Measurements from ENCODE around the gene TNNI3K.

DNA sequence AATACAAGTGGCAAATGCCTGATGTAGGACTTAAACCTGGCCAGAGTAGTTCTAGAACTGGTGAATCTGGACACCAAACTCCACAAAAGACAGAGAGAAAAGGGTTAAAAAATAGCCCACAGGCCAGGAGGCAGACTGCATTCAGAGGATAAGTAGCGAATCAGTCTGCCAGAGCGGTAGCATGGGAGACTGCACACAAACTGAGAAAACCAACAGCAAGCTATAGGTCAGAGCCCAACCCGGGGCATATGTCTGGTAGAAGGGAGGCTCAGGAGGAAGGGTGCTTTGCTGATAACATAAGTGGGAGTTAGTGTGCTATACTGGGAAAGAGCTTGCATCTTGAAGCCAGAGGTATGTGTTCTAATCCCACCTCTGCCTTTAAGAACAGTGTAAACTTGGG is 273.3 kb downstream of the TNNI3K start:
- TF ChIP-seq, protein P1, sequence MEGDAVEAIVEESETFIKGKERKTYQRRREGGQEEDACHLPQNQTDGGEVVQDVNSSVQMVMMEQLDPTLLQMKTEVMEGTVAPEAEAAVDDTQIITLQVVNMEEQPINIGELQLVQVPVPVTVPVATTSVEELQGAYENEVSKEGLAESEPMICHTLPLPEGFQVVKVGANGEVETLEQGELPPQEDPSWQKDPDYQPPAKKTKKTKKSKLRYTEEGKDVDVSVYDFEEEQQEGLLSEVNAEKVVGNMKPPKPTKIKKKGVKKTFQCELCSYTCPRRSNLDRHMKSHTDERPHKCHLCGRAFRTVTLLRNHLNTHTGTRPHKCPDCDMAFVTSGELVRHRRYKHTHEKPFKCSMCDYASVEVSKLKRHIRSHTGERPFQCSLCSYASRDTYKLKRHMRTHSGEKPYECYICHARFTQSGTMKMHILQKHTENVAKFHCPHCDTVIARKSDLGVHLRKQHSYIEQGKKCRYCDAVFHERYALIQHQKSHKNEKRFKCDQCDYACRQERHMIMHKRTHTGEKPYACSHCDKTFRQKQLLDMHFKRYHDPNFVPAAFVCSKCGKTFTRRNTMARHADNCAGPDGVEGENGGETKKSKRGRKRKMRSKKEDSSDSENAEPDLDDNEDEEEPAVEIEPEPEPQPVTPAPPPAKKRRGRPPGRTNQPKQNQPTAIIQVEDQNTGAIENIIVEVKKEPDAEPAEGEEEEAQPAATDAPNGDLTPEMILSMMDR (conservative IDR thresholded peaks at IDR 0.05; ENCODE audit: low read depth, low read length), result no peak
- no peak for TF ChIP-seq EZH2 (IDR thresholded peaks at IDR 0.05; ENCODE audit: borderline replicate concordance, low read depth, low read length, poor library complexity, severe bottlenecking)
